Right lobe of liver (tissue), 4 donors: Measurements from ENCODE around the gene HOXD11.

Experiments
- CTCF ChIP-seq, 4 donors: fragments of 200-600 bp in 3 of 4; fragments of 450-650 bp in 1 of 4; IDR thresholded peaks; one replicate each; pipeline versions ENCODE4 v1.5.1 to v1.8.0; 2016 to 2022; ENCODE audit warnings: antibody characterized with exemption in 4 of 4, mild to moderate bottlenecking in 2 of 4
- POLR2A ChIP-seq: fragments of 450-650 bp; IDR thresholded peaks from one replicate; pipeline ENCODE4 v1.6.1; 2017; ENCODE audit warnings: antibody characterized with exemption, mild to moderate bottlenecking
- donor health status: DM: no; HTN: no; CAD: no.
- donor health status: DM: no; HTN: no; CAD: no.
- donor health status: DM: no; HTN: yes; CAD: no.

- TF ChIP-seq CTCF (IDR thresholded peaks at IDR 0.05) (no peak), POLR2A (no peak)
Measured at GRCh38 chr2:176125772-176126054, 18.6 kb downstream of the HOXD11 start.
